C1 segment of cervical spinal cord (tissue), 14 donors: Measurements from ENCODE around the gene SLC12A5.
A peak's percentile ranks its signal among the peaks of the same experiment; 100 is the strongest.

Source experiments
- DNase-seq, 14 donors: peaks; one replicate each; lab custom pipeline; 2025; lab: John Stamatoyannopoulos, UW

The SLC12A5 gene

GRCh38 chr20:46053416-46053815, 24.4 kb downstream of the SLC12A5 start:
- DNase-seq, result no peak

DNA sequence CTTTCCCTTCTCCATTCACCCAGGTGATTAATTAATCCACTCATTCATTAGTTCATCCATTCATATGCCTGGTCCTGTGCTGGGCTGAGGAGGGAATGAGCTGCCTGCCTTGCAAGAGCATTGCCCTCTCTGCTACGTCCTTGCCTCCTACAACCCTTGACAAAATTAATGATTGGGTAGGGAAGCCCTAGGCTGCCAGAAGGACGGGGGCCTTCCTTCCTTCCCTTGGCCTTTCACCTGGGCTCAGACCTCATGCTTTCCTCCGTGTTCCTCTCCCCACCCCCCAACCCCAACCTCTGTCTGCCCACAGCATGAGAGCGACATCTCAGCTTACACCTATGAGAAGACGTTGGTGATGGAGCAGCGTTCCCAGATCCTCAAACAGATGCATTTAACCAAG, 25.6 kb downstream of the SLC12A5 start:
- DNase-seq, result no peak

DNA sequence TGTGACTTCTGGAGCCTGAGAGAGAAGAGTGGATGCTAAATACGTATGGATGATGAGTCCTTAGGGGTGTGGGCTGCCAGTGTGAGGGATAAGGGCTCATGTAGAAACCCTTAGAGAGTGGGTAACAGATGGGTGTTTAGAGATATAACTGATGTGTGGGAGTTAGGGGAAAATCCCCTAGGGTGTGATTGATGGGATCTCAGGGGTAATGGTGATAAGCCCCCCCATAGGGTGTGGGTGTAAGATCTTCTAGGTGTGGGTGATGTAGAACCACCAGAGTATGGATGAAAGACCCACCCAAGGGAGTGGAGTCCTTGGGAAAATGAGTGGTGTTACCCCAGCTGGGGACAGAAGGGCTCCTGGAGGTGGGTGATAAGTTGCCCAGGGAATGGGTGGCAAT, 26.3 kb downstream of the SLC12A5 start:
- no peak for DNase-seq

DNA sequence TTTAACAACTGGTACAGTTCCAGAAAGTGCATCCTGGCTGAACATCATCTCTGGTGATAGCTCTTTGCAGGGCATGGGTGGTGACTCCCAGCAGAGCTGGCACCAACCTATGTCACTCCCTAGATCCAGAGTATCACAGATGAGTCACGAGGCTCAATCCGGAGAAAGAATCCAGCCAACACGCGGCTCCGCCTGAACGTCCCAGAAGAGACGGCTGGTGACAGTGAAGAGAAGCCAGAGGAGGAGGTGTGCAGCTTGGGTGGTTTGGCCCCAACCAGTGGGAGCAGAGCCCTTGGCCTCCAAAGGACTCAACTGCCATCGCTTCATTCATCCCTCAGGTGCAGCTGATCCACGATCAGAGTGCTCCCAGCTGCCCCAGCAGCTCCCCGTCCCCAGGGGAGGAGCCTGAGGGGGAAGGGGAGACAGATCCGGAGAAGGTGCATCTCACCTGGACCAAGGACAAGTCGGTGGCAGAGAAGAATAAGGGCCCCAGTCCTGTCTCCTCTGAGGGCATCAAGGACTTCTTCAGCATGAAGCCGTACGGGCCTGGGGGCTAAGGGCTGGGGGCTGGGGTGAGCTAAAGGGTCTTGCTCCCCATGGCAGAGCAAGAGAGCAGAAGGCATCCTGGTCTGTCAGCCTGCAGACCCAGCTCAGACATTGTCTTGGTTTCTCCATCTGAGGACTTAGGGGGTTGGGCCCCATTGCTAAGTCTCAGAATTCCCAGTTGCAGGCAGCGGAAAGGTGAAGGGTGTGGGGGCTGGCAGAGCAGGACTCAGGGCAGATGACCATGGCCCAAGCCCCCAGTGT, 27.2 kb downstream of the SLC12A5 start:
- no peak for DNase-seq

DNA sequence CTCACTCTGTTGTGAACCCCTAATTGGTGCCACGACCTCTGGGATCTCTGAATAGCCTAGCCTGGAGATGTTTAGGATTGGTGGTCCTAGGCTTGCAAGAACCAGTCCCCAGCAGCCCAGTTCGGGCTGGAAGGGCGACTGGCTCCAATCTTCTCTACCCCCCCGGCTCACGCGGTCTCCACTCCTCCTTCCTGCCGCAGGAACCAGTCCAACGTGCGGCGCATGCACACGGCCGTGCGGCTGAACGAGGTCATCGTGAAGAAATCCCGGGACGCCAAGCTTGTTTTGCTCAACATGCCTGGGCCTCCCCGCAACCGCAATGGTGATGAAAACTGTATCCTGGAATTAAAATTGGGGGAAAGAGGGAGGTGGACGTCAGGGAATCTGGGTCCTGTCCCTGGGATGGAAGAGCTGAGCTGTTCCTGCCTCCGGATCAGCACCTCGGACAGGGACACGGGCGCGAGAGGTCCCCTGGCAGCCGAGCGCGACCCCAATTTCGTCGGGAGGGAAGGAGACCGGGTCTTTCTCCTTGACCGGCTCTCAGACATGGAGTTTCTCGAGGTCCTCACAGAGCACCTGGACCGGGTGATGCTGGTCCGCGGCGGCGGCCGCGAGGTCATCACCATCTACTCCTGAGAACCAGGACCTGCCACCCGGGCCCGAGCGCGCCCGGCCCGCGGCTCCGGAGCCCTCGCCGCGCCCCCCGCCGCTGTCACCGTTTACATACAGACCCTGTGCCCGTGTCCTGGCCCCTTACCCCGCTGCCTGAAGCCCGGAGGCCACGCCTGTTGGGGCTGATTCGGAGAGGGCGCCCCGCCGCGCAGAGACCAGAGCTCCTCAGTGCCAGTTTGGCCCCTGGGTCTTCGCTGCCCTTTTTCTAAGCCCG, 28.2 kb downstream of the SLC12A5 start:
- peak in 1 of 14 donors; percentile 41 for DNase-seq

GRCh38 chr20:46057856-46058598, 29.0 kb downstream of the SLC12A5 start:
- peak in 3 of 14 donors; percentile 13 to 22 (median 21) for DNase-seq

GRCh38 chr20:46058599-46059281, 29.7 kb downstream of the SLC12A5 start:
- peak in 6 of 14 donors; percentile 17 to 62 (median 42) for DNase-seq

DNA sequence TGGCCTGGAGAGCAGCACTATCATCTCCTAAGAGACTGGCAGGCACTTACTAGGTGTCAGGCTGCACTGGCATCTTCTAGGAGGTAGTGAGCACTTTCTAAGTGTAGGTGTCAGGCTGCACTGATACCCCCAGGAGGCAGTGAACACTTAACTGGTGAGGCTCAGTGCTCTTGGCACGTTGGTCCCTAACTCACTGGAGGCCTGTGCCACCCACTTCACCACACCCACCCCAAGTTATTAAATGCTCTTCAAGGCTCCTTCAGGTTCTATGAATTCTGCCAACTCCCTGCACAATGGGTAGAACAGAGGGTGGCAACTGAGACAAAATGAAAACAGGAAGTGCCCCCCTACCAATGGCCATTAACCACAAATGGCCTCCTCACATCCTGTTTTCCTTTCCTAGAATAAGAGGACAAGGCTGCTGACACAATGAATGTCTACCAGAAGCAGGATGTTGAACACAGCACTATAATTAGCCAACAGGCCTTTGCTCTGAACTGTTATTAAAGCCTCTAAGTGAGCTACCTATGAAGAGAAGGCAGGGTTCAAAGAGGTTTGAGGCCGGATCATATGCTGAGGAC, 31.4 kb downstream of the SLC12A5 start:
- peak in 4 of 14 donors; percentile 13 to 48 (median 30) for DNase-seq

- DNase-seq, result peak in 1 of 14 donors; percentile 8
These were observed 32.0 kb downstream of the SLC12A5 start for GRCh38 chr20:46060975-46061374.

- DNase-seq, result peak in 1 of 14 donors; percentile 53
These were observed 33.1 kb downstream of the SLC12A5 start for GRCh38 chr20:46062151-46062550.

DNA sequence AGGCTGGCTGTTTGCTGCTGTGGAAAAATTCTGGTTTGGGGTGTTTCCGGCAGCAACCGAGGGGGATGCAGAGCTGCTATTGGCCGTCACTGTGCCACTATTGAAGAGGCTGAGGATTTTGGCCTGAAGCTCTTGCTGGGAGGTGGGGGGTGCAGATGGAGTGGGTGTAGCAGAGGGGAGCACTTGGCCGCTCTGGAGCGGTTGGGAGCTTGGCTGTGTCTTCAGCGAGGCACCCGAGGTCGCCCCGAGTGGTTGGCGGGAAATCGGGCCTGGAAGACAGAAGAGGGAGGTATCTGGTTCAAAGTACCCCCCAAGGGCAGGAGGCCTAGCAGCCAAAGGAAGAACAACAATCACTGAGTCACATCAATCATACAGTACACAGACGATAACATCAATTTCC, 33.6 kb downstream of the SLC12A5 start:
- DNase-seq, result peak in 2 of 14 donors; percentile 10 to 62

DNA sequence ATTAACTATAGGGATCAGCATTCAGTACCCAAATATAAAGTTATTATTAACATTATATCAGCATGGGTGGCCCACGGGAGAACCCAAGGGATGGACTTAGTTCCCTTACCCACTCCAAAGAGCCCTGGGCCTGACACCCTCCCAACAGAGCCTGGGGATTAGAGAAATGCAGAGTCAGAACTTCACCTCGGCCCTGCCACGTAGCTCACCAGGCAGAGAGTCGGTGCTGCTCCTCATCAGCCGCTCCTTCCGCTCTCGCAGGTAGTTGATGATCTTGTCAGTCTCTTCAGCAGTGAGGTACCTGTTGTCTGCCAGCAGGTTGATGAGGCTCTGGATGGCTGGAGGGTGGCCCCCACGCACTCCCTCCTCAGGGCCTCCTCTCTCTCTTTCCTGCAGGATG, 34.1 kb downstream of the SLC12A5 start:
- DNase-seq, result no peak

DNA sequence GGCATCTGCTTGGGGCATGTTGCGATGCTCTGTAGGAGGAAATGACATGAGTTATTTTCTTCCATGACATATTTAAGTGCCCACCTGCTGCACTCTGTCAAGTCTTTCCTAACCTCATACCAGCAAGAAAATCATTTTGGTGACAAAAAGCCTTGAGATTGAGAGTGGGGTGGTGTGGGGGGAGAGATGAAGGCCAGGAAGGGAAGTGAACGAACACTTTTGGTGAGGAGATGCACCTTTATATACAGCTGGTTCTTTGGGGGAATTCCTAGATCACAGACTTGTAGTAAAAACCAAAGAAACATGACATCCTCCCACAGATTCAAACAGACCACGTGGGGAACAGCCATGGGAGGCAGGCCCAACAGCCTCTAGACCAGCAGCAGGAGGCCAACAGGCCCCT, 34.6 kb downstream of the SLC12A5 start:
- no peak for DNase-seq

DNA sequence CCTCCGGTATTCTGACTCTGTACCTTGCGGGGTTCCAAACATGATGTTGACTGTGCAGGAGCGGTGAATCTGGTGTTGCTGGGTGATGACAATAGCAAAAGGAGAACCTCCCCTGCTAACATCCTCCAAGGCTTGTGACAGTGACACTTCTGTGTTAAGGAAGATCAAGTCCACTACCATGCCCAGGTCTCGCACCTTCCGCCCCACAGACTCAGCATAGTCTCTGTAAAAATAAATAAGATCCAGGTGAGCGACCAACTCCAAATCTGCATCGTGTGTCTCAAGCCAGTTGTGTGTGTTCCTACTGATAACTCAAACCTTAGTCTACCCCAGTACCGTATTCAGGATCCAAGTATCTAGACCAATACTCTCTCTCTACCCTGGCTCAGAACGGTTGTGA, 36.0 kb downstream of the SLC12A5 start:
- DNase-seq, result no peak

DNA sequence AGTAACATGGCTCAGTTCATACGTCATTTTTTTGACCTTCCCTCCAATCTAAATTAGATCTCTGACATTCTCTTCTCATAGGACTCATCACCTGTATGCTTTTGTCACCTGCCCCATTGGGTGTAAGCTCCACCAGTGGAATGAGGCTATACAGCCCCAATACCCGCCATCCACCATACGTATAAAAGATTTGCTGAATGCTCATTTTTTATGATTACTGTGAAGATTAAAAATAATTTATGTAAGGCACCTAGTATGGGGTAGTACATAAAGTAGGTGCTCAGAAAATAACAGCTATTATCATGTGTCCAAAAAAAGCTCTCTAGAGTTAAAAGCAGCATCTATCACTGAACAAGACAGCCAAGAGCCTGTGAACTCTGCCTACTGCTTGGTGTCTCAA, 36.7 kb downstream of the SLC12A5 start:
- no peak for DNase-seq

GRCh38 chr20:46070215-46070900, 41.3 kb downstream of the SLC12A5 start:
- DNase-seq, result no peak

GRCh38 chr20:46071573-46071972, 42.6 kb downstream of the SLC12A5 start:
- DNase-seq, result no peak

- DNase-seq, result no peak
These were observed 44.0 kb downstream of the SLC12A5 start for GRCh38 chr20:46073024-46073423.

DNA sequence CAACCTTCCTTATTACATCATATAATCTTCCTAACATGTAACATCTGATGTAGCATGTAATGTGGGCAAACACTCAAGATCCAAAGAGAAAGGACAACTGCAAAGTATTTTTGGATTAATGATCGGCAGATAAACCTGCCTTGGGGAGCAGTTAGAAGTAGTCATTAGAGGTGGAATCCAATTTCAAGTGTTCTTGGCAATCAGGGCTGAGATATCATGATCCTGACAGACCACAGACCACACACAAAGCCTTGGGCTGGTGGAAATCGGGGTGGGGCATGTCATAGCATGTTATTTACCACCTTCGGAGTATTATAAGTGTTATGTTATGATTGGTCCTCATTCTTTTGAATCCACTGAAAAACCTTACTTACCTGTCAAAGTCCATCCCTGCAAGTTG, 44.4 kb downstream of the SLC12A5 start:
- no peak for DNase-seq

DNA sequence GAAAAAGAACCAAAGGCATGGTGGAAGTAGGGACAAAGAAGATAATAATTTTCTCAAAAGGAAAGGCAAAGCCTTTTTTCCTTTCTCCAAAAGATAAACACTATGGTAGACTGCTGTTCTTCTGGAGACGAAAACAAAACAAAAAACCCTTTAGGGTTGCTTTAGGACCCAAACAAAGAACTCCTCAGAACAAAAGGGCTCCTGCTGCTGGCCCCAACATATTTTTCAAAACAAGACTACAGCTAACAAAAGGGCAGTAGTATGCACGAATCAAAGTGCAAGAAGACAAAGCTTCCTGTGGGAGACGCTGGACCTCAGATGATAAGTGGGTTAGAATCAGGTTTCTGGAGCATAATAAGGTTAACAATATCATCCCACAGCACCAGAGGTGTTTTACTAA, 45.0 kb downstream of the SLC12A5 start:
- no peak for DNase-seq
